ENCODE data around the gene OVOL3.

Gene OVOL3

DNA sequence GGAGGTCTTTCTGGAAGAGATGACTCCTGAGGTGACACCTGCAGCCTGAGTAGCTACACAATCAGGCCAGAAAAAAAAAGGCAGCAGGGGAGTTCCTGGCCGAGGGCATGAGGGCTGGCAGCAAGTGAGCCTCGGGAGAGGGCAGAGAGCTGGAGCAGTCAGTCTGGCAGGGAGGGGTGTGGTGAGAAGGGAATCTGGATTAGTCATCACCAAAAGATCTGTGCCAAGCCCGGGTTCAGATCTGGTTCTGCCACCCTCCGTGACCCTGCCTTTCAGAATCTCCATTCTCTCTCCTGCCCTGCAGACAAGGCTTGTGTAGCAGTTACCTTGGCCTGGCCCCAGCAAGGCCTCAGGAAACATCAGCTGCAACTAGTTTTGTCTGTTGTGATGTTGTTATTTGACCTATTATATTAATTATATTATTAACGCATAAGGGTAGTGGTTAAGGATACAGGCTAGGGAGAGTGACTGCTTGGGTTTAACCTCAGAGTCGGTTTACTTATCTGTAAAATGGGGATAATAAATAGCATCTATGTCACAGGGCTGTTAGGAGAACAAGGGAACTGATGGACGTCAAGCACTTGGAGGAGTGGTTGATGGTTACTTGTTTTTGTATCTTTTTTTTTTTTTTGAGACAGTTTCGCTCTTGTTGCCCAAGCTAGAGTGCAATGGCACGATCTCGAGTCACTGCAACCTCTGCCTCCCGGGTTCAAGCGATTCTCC is 26.2 kb downstream of the OVOL3 start:
- DNase-seq, result no peak

DNA sequence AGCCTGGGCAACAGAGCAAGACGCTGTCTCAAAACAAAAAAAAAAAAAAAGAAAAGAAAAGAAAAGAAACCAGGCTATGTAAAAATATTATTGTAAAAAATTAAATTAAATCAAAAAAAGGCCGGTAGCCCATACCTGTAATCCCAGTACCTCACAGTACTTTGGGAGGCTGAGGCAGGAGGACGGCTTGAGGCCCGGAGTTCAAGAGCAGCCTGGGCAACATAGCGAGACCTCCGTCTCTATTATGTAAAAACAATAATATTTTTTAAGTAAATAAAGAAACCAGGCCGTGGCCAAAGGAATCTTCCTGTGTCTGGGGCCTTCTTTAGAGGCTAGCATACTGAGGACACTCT is 28.2 kb downstream of the OVOL3 start:
- DNase-seq, result no peak

DNA sequence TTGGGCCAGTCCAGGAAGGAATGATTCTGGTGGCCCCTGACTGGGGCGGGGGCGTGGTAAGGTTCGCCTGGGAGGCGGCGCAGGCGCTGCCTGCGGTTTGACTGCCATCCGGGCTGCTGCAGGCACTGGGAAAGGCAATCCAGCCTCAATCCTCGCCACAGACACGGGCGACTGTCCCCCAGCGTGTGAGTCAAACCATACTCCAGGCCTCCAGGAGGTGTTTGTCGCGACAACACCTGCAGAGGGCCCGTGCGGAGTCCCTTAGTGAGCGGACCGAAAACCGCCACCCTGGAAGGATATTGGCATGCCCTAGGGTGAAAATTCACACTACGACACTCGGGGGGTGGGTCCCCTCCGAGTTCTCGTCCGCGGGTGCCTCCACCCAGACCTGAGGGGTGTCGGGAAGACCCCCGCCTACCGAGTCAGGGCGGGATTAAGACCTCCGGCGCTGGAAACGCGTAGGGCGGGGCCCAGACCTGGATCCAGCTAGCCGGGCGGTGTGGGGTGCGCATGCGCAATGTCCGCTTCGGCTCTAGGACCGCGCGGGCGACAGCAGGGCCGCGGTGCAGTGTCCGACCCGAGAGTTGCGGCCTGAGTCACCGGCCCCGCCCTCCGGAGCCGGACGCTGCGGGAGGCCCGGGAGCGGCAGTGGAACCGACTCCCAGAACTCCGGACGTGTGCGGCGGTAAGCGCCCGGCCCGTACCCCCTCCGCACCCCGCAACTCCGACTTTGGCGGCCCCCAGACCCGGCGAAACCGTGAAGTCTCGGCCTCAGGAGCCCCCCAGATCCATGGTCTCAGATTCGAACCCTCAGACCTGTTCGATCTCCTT is 28.7 kb downstream of the OVOL3 start, which contains the start of gene CAPNS1:
CAPNS1 (plus strand) TSS at position 594 of the 831 bp plus-strand sequence. CDS start 946 bp downstream, outside the sequence.
- peak; percentile 94 for DNase-seq

DNA sequence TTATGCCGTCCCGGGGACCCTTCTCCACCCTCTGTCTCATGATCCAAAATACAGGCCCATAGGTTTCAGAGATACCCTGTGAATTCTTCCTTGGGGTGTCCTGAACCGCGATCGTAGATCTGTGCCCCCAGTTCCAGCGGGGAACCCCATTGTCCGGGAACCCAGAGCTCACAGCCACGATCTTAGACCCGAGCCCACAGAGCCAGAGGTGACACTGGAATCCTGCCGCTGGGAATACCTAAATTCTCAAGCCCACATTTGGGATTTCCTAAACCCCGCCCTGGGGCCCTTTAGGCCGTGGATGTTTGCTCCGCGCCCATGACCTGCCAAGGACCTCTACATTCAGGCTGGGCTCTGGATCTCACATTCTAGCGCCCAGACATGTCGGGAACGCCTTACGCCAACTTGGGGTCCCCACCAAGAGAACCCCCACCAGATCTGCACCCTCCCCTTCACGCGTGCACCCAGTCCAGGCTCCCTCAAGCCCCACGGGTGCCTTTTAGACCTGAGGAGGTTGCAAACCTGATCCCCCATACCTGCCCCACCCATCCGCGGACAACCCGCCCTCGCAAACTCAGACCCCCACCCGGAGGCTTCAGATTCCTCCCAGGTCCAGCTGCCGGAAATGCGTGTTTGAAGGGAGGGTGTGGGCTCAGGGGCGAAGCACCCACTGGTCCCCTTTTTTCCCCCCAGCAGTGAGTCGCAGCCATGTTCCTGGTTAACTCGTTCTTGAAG is 29.5 kb downstream of the OVOL3 start:
- peak; percentile 66 for DNase-seq

DNA sequence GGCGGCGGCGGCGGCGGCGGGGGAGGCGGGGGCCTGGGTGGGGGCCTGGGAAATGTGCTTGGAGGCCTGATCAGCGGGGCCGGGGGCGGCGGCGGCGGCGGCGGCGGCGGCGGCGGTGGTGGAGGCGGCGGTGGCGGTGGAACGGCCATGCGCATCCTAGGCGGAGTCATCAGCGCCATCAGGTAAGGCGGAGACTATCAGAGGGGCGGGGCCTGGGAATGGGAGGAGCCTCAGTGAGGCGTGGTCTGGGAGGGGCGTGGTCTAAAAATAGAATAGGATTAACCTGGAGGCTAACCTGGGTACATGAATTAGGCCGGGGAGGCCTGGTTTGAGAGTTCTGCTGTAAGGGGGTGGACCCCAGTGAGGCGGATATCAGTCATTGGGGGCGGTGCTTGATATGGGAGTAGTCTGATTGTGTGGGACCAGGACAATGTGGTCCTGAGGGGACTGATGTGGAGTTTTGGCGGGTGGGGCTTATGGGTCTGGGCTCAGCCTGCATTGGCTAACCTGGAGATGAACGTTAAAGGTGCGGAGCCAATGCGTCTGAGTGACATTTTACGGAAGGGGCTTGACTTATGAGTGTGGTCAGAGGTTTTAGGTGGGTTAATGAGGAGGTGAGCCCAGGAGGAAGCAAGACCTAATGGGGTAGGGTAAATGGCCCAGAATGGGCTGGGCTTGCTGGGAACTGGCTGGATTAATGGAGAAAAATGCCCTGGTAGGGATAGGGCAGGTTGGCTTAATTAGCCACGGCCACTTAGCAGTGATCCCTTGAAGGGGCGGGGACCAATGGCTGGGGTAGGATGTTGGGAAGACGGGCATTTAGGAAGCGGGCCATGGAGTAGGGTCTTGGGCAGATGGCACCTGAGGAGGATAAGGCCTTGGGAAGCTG is 30.3 kb downstream of the OVOL3 start:
- peak; percentile 79 for DNase-seq

DNA sequence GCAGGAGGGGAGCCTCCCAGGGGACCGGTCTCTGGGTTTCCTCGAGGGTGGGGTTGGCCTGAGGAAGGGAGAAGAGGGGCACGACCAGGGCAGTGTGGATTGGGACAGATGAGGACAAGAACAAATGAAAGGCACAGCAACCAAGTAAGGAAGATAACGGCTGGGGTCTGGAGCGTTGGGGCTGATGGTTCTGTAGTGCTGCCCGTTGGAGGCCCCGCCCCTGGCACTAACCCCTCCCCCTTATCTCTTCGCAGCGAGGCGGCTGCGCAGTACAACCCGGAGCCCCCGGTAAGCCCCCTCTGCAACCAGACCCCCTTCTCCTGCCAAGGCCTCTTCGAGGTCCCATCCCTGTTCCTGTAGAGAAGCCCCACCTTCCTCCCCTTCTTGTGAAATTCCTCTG is 31.1 kb downstream of the OVOL3 start:
- DNase-seq, result no peak

DNA sequence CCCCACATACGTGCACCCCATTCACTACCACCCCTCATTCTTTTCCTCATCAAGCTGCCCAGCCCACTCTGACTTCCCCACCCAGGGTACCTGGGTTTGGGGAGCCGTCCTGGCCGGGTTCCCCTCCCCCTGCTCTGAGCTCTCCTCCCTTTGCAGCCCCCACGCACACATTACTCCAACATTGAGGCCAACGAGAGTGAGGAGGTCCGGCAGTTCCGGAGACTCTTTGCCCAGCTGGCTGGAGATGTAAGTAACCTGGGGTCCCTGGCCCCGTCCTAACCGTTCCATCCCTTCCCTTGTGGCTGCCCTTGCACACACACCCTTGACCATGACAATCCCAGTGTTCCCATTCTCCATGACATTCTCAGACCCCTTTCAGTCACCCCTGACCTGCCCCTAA is 31.6 kb downstream of the OVOL3 start:
- DNase-seq, result no peak

DNA sequence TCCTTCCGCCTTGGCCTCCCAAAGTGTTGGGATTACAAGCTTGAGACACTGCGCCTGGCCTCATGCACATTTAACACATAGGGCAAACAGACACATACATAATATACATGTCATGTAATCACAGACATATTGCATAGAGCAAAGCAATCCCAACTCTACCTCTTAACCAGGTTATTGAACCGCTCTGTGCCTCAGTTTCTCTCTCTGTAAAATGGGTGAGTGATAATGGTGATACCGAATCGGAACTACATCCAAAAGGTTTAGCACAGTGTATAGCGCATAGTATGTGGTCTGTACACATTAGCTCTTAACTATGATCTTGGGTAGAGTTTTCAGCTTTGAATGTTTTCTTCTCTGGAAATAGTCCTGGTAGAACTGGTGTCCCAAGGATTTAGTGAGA is 33.7 kb downstream of the OVOL3 start:
- DNase-seq, result no peak

DNA sequence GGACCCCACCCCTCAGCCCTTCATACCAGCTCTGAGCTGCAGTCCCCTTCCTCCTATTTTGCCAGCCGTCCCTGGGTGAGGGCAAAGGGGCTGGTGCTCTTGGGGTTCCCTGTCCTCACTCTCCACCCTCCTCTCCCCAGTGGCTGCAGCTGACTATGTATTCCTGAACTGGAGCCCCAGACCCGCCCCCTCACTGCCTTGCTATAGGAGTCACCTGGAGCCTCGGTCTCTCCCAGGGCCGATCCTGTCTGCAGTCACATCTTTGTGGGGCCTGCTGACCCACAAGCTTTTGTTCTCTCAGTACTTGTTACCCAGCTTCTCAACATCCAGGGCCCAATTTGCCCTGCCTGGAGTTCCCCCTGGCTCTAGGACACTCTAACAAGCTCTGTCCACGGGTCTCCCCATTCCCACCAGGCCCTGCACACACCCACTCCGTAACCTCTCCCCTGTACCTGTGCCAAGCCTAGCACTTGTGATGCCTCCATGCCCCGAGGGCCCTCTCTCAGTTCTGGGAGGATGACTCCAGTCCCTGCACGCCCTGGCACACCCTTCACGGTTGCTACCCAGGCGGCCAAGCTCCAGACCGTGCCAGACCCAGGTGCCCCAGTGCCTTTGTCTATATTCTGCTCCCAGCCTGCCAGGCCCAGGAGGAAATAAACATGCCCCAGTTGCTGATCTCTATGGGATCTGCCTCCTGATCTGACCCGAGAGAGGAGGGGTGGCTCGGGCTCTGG is 38.9 kb downstream of the OVOL3 start:
- DNase-seq, result no peak

DNA sequence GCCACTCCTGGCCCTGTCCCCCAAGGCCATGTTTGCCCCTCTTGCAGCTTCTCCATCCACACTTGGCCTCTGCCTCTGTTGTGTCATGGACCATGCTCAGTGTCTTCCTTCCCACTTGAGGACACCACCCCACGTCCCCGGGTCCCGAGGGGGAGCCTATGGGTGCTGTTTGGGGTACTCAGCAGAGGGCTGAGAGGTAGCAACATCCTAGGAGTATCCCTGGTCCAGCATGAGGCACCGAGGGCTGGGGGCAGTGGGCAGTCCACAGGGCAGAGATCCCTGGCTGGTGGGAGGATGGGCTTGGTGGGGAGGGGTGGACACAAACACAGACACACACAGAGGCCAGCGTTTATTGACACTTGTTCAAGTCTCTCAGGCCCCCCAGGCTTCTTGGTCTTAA is 39.6 kb downstream of the OVOL3 start:
- no peak for DNase-seq

DNA sequence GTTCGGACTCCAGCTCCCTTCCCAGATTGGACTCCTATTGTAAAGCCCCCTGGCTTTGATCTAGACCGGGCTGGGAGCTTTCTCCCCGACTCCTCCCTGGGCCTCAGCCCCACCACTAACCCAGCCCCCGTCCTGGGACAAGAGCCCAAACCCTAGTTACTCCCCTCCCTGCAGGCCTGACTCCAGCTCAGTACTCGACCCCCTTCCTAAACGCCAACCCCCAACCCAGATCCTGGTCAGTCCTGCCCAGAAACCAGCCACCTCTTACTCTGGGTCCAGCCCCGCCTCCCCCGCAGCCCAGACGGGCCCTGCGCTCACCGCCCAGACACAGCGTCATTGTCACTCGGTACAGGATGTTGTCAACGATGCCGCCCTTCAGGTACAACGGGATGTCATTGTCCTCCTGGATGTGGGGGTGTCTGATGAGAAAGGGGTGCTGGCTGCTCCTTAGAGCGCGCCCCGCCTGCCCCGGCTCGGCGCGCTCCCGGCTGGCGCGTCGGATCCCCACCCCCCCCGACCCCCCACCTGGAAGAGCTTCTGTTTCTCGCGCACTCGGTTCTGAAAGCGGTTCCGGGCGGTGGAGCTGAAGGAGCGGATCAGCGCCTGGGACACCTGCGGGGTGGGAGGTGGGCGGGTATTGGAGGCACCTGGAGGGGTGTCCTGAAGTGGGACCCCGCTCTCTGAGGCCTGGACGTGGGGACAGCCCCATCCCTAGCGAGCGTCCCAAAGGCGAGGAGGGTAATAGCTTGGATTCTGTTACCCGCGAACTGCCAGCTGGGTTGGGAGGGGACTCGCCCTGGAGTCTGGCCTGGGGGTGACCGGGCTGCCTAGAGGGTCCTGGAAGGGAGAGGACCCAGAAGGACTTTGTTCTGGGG is 40.4 kb downstream of the OVOL3 start:
- no peak for DNase-seq

DNA sequence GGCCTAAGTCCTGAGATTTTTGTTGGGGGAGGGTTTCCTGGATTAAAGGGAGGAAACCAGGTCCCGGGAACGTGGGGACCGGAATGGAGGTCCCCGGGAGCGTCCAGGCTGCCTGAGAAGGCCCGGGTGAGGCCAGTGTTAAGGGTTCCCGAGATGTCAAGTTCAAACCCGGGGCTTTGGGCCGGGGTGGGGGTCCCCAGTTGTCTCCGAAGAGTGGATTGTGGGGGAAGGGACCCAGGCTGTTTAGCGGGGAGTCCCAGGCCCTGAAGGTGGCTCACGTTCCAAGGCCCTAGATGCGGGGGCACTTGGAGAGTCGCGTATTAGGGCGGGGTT is 41.0 kb downstream of the OVOL3 start:
- DNase-seq, result no peak

DNA sequence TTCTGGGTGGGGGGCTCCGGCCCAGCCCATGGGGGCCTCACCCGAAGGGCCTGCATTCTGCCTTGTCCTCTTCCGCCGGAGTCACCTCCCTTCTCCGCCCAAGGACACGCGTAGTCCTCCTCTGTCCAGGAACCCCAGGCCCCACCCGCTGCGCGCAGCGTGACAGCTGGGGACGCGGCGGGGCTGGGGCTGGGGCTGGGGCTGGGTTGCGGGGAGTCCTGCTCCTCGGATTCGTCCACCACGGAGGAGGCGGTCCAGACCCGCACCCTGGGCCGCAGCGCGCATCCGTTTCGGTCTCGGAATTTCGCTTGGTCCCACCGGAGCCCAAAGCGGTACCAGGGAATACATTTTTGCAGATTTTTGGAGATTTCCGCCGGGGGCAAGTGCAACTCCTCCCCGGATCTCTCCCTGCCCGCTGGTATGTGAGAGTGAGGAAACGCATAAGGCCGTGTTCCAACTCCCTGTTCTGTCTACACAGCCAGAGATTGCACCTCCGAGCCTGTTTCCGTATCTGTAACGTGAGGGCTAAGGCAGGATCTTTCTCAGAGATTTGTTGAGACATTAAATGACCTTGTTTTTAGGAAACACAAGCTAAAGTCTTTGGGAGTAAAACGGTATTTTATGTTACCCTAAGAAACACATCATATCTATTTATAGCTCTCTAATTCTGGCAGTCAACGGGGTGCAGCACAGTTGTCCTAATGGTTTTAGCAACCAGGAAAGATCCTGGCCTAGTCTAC is 41.6 kb downstream of the OVOL3 start, which contains the start of gene COX7A1:
COX7A1 (minus strand) TSS at position 96 of the 740 bp plus-strand sequence; CDS start at position 56, 40 bp downstream.
- no peak for DNase-seq

DNA sequence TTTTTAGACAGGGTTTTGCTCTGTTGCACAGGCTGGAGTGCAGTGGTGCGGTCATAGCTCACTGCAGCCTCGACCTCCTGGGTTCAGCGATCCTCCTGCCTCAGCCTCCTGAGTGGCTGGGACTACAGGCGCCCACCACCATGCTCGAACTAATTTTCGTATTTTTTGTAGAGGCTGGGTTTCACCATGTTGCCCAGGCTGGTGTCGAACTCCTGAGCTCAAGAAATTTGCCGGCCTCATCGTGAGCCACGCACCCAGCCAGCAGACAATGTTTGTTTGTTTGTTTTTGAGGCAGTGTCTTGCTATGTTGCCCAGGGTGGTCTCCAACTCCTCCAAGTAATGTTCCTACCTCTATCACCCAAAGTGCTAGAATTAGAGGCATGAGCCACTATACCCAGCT is 42.2 kb downstream of the OVOL3 start:
- DNase-seq, result no peak

DNA sequence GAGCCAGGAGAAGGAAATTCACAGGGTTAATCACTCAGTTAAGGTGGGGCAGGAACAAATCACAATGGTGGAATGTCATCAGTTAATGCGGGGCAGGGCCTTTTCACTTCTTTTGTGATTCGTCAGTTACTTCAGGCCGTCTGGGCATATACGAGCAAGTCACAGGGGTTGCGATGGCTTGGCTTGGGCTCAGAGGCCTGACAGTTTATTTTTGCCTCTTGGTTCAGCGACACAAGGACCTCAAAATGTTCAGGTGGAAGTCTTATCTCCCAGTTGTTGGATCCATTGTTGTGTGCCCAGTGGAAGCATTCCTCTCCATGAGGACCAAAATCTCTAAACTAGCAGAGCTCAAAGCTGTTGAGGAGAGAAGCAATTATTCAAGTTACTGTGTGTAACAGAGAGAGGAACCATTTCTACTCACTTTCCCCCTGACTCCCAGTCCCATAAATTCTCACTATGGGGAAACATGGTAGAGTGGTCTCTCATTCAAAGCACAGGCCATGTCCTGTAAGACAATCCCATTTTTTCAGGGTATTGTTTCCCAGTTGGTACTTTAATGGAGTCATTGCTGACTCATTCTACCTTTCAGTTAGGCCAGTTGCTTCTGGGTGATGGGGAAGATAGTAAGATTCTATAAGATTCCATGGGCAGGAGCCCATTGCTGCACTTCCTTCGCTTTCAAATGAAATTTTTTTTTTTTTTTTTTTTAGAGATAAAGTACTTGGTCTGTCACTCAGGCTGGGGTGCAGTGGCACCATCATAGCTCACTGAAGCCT is 50.1 kb downstream of the OVOL3 start:
- DNase-seq, result no peak
